GM19099 (cell line): ENCODE results near the gene KCNMA1.

Experiments used
- POLR2A ChIP-seq: IDR thresholded peaks from 3 replicates; pipeline ENCODE4 v1.6.1; 2011; ENCODE audit warnings: low read depth; ENCODE audit not compliant: insufficient read length; ENCODE audit errors: extremely low read depth

The KCNMA1 gene

GRCh38 chr10:77637532-77638320 is at the start of gene KCNMA1:
TSS of gene KCNMA1 (minus strand) at chr10:77637808.
- no peak for TF ChIP-seq POLR2A

GRCh38 chr10:77686650-77687417 is 49.2 kb upstream of the KCNMA1 start:
- no peak for TF ChIP-seq POLR2A

- no peak for TF ChIP-seq POLR2A
These were observed 48.5 kb upstream of the KCNMA1 start for GRCh38 chr10:77686096-77686495.

- no peak for TF ChIP-seq POLR2A
These were observed 47.8 kb upstream of the KCNMA1 start for GRCh38 chr10:77685432-77685831.

GRCh38 chr10:77682393-77683087 is 44.9 kb upstream of the KCNMA1 start:
- TF ChIP-seq POLR2A = no peak

- no peak for TF ChIP-seq POLR2A
These were observed 44.2 kb upstream of the KCNMA1 start for GRCh38 chr10:77681839-77682238.

GRCh38 chr10:77680811-77681210 is 43.2 kb upstream of the KCNMA1 start:
- no peak for TF ChIP-seq POLR2A

GRCh38 chr10:77680065-77680464 is 42.5 kb upstream of the KCNMA1 start:
- no peak for TF ChIP-seq POLR2A

- no peak for TF ChIP-seq POLR2A
These were observed 41.6 kb upstream of the KCNMA1 start for GRCh38 chr10:77679217-77679616.

- no peak for TF ChIP-seq POLR2A
These were observed 40.5 kb upstream of the KCNMA1 start for GRCh38 chr10:77678146-77678545.

GRCh38 chr10:77675347-77675746 is 37.7 kb upstream of the KCNMA1 start:
- TF ChIP-seq POLR2A = no peak

GRCh38 chr10:77673515-77674140 is 36.0 kb upstream of the KCNMA1 start:
- no peak for TF ChIP-seq POLR2A

GRCh38 chr10:77673101-77673500 is 35.5 kb upstream of the KCNMA1 start:
- no peak for TF ChIP-seq POLR2A

GRCh38 chr10:77671594-77672252 is 34.1 kb upstream of the KCNMA1 start:
- no peak for TF ChIP-seq POLR2A

GRCh38 chr10:77670817-77671443 is 33.3 kb upstream of the KCNMA1 start:
- TF ChIP-seq POLR2A = no peak

GRCh38 chr10:77669892-77670291 is 32.3 kb upstream of the KCNMA1 start:
- no peak for TF ChIP-seq POLR2A
